NCI-H2081 treated with DMSO at 0.1 percent for 48 hours (cell line): ENCODE data around the gene TPPP.

Experiments used
- DNase-seq: peaks from one replicate; lab custom pipeline; 2025; lab: John Stamatoyannopoulos, UW

The TPPP gene

GRCh38 chr5:665541-665955 is 27.6 kb downstream of the TPPP start:
- no peak for DNase-seq

GRCh38 chr5:664994-665360 is 28.2 kb downstream of the TPPP start:
- no peak for DNase-seq

- DNase-seq = no peak
These were observed 28.7 kb downstream of the TPPP start for GRCh38 chr5:664343-664993.

- DNase-seq = no peak
These were observed 29.5 kb downstream of the TPPP start for GRCh38 chr5:663436-664342.

GRCh38 chr5:662751-663435 is 30.3 kb downstream of the TPPP start:
- no peak for DNase-seq

- no peak for DNase-seq
These were observed 31.0 kb downstream of the TPPP start for GRCh38 chr5:661891-662750.

GRCh38 chr5:660491-661030 is 32.6 kb downstream of the TPPP start:
- DNase-seq = no peak

- no peak for DNase-seq
These were observed 33.5 kb downstream of the TPPP start for GRCh38 chr5:659496-660263.

- DNase-seq = no peak
These were observed 35.0 kb downstream of the TPPP start for GRCh38 chr5:658103-658502.

GRCh38 chr5:657570-657969 is 35.6 kb downstream of the TPPP start:
- no peak for DNase-seq

GRCh38 chr5:655406-655805 is 37.7 kb downstream of the TPPP start:
- no peak for DNase-seq

GRCh38 chr5:654071-654778 is 38.9 kb downstream of the TPPP start:
- no peak for DNase-seq

- peak; percentile 48 for DNase-seq
These were observed 40.3 kb downstream of the TPPP start for GRCh38 chr5:652773-653350.

- no peak for DNase-seq
These were observed 41.1 kb downstream of the TPPP start for GRCh38 chr5:652023-652515.

GRCh38 chr5:651296-652022 is 41.7 kb downstream of the TPPP start:
- no peak for DNase-seq

- DNase-seq = no peak
These were observed 45.4 kb downstream of the TPPP start for GRCh38 chr5:647727-648126.

- DNase-seq = no peak
These were observed 45.8 kb downstream of the TPPP start for GRCh38 chr5:647311-647710.

- DNase-seq = no peak
These were observed 46.6 kb downstream of the TPPP start for GRCh38 chr5:646396-647201.
